ENCODE data around the gene WIPF2.
A peak's percentile ranks its signal among the peaks of the same experiment; 100 is the strongest.

WIPF2 gene

DNA sequence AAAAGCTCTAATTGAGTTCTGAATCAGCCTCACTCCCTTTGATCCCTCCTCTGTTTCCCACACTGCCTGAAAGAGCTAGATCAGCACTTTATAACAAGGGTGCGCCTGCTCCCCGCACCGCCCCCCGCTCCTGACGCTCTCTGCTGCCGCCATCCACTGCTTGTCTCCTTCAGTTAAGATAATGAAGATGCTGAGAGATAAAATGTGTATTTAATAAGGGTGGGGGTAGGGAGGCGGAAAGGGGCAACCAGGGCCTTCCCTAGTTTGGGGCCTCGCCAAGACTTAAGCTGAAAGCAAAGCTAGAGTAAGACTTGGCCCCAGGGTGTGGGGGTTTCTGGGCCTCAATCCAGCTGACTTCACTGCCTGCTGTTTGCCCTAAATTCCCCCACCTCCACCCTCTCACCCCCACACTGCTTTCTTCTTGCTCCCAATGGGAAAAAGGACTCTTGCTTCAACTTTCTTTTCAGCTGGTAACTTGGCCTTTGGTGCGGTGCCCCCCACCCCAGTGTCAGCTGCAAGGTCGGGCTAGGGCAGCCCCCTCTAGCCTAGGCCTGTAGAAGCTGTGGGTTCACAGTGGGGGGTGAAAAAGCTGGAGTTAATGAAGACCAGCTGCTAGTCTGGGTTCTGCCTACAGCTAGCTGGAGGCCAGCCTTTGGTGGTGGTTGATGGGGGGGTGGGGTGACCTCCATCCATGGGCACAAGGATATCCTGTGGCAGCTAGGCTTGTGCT is 88.1 kb downstream of the WIPF2 start:
- peaks cover 19% of the 10 kb centered on the region for H3K36me3 ChIP-seq (replicated peaks; ENCODE audit: low read depth, low read length)
- TF ChIP-seq, protein P1, sequence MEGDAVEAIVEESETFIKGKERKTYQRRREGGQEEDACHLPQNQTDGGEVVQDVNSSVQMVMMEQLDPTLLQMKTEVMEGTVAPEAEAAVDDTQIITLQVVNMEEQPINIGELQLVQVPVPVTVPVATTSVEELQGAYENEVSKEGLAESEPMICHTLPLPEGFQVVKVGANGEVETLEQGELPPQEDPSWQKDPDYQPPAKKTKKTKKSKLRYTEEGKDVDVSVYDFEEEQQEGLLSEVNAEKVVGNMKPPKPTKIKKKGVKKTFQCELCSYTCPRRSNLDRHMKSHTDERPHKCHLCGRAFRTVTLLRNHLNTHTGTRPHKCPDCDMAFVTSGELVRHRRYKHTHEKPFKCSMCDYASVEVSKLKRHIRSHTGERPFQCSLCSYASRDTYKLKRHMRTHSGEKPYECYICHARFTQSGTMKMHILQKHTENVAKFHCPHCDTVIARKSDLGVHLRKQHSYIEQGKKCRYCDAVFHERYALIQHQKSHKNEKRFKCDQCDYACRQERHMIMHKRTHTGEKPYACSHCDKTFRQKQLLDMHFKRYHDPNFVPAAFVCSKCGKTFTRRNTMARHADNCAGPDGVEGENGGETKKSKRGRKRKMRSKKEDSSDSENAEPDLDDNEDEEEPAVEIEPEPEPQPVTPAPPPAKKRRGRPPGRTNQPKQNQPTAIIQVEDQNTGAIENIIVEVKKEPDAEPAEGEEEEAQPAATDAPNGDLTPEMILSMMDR (IDR thresholded peaks at IDR 0.05; ENCODE audit: low read depth, low read length), result no peak
- TF ChIP-seq EZH2phosphoT487 (IDR thresholded peaks at IDR 0.05; ENCODE audit: low read depth), result no peak
- no peaks in the 10 kb centered on the region for H3K27me3 ChIP-seq (ENCODE audit: low read depth, low read length)
- H3K27ac ChIP-seq (ENCODE audit: low read length), result no peak overlapping the region
- peaks cover 36% of the 10 kb centered on the region for H3K4me1 ChIP-seq (ENCODE audit: low read length)
- no peak overlapping the region for H3K9ac ChIP-seq (ENCODE audit: low read length)
- H3K4me2 ChIP-seq (ENCODE audit: low read length), result no peak overlapping the region
- no peaks in the 10 kb centered on the region for H3K79me2 ChIP-seq (ENCODE audit: low read length)
- H4K20me1 ChIP-seq (ENCODE audit: insufficient read depth, low read length), result peaks cover 14% of the 10 kb centered on the region
- H3K9me3 ChIP-seq (ENCODE audit: insufficient read depth, low read length), result no peaks in the 10 kb centered on the region
- no peak overlapping the region for H3K4me3 ChIP-seq (ENCODE audit: low read length)
- H2AFZ ChIP-seq (ENCODE audit: low read depth, low read length), result no peak overlapping the region

DNA sequence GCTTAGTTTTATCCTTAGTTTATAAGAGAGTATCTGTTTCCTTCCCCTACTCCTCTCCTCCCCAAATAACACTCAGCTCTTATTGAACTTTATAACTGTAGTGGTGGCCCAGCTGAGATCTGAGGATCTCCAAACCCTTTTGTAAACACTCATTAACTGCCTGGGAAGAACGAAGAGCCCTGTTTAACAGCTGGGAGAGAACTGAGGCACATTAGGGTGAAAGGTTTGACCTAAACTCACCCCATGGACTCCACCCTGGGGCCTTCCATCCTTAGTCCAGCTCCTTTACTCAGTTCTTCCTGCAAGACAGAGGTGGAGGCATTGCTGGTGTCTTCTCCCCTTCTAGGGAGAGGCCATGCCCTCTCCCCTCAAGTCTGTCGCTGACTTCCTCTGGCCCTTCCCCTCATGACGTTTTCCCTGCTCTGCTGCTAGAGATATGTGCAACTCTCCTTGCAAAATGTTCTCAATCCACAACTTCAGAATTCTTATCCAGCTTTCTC is 88.7 kb downstream of the WIPF2 start:
- H3K9me3 ChIP-seq (ENCODE audit: insufficient read depth, low read length), result no peaks in the 10 kb centered on the region
- H3K79me2 ChIP-seq (ENCODE audit: low read length), result no peaks in the 10 kb centered on the region
- no peak overlapping the region for H3K4me3 ChIP-seq (ENCODE audit: low read length)
- no peak overlapping the region for H3K9ac ChIP-seq (ENCODE audit: low read length)
- H2AFZ ChIP-seq (ENCODE audit: low read depth, low read length), result no peak overlapping the region
- no peak for TF ChIP-seq EZH2phosphoT487 (IDR thresholded peaks at IDR 0.05; ENCODE audit: low read depth)
- TF ChIP-seq, protein P1 (IDR thresholded peaks at IDR 0.05; ENCODE audit: low read depth, low read length), result no peak
- H3K27ac ChIP-seq (ENCODE audit: low read length), result no peak overlapping the region
- H3K36me3 ChIP-seq (replicated peaks; ENCODE audit: low read depth, low read length), result peaks cover 14% of the 10 kb centered on the region
- peaks cover 43% of the 10 kb centered on the region for H3K4me1 ChIP-seq (ENCODE audit: low read length)
- no peak overlapping the region for H3K4me2 ChIP-seq (ENCODE audit: low read length)
- no peaks in the 10 kb centered on the region for H3K27me3 ChIP-seq (ENCODE audit: low read depth, low read length)
- H4K20me1 ChIP-seq (ENCODE audit: insufficient read depth, low read length), result peaks cover 14% of the 10 kb centered on the region; the same call in 1 of the 2 replicates

DNA sequence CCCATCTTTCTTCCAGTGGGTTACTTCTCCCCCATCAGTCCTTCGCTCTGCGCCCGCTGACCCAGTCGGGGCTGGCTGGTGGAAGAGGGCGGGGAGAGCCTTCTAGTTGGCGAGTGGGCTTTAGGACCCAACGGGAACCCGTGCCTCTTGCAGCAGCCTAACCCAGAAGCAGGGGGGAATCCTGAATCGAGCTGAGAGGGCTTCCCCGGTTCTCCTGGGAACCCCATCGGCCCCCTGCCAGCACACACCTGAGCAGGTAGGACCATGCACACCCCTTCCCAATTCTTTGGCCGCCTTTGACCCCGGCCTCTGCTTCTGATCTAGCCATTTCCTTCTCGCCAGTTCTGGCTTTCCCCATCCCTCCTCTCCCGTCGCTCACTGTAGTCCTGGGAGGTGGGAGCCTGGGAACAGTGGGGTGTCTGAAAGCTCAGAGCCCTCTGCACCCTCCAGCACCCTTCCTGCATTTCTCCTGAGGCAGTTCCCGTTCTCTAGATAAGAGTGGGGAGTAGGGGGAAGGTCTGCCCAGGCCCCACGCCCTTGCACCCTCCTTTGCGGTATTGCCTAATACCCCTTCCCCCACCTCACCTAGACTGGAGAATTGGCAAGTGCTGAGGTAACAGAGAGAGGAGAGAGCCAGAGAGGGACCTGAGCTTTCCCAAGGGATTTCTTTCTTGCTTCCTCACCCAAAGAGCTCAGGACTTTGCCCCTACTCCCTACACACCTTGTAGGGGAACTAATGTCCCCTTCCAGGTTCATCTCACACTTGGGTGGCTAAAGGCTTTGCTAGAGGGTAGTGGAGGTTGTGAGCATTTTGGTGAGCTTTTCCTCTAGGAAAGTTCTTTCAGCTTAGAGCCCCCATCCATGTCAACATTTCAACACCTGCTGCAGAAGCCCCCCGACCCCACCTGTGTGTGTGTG is 90.2 kb downstream of the WIPF2 start, which contains the start of gene RARA:
TSS of gene RARA (plus strand) at position 150 of the 918 bp plus-strand sequence. CDS start 22,039 bp downstream, outside the sequence.
- peaks cover 47% of the 10 kb centered on the region for H3K4me1 ChIP-seq (ENCODE audit: low read length)
- no peak for TF ChIP-seq EZH2phosphoT487 (IDR thresholded peaks at IDR 0.05; ENCODE audit: low read depth)
- TF ChIP-seq, protein P1 (IDR thresholded peaks at IDR 0.05; ENCODE audit: low read depth, low read length), result no peak
- H3K9ac ChIP-seq (ENCODE audit: low read length), result no peak within 1 kb of the TSS

More for the DNA sequence above, 90.2 kb downstream of the WIPF2 start, which contains the start of gene RARA:
- Histone ChIP-seq H4K20me1 (ENCODE audit: insufficient read depth, low read length) (0 out of 2 replicates have a peak, but pooled peaks cover 2% of the 10 kb centered on the region), H3K27me3 (ENCODE audit: low read depth, low read length) (no peaks in the 10 kb centered on the region), H2AFZ (ENCODE audit: low read depth, low read length) (no peak within 1 kb of the TSS; the same call in 1 of the 2 replicates), H3K4me3 (ENCODE audit: low read length) (peak within 1 kb of the TSS; percentile 53), H3K79me2 (ENCODE audit: low read length) (no peaks in the 10 kb centered on the region), H3K9me3 (ENCODE audit: insufficient read depth, low read length) (no peaks in the 10 kb centered on the region), H3K4me2 (ENCODE audit: low read length) (peak within 1 kb of the TSS; percentile 58), H3K27ac (ENCODE audit: low read length) (no peak within 1 kb of the TSS), H3K36me3 (replicated peaks; ENCODE audit: low read depth, low read length) (peaks cover 2% of the 10 kb centered on the region)

Measured in OCI-LY3 (cell line).